HepG2 (cell line): ENCODE data around the gene NOTCH4. TPM values are rescaled to one million over a fixed set of nuclear protein-coding genes. Genes with fewer than 3 reads are reported as not detected.

Experiments used
- ARID5B ChIP-seq: IDR thresholded peaks from 2 replicates; pipeline ENCODE4 v1.4.0; 2020; ENCODE audit warnings: mild to moderate bottlenecking, missing genetic modification reagents
- KDM3A ChIP-seq: IDR thresholded peaks from 2 replicates; pipeline ENCODE4 v1.6.1; 2018; ENCODE audit warnings: low read depth, missing compliant biosample characterization
- MYNN ChIP-seq: sonication (generic); formaldehyde crosslinking; IDR thresholded peaks from 2 replicates; pipeline ENCODE4 v1.4.0; 2020; ENCODE audit warnings: mild to moderate bottlenecking, low read depth, missing genetic modification reagents
- NR2F6 ChIP-seq, 2 experiments: IDR thresholded peaks; 2 replicates each; pipeline ENCODE4 v1.6.1; 2016; ENCODE audit warnings: antibody characterized with exemption in 1 of 2, mild to moderate bottlenecking in 1 of 2
- SAP130 ChIP-seq: IDR thresholded peaks from 2 replicates; pipeline ENCODE4 v1.6.1; 2016; ENCODE audit warnings: low read depth
- SOX5 ChIP-seq: IDR thresholded peaks from 2 replicates; pipeline ENCODE4 v1.6.1; 2016; ENCODE audit warnings: borderline replicate concordance
- SRF ChIP-seq: IDR thresholded peaks from 2 replicates; pipeline ENCODE4 v1.6.1; 2011; ENCODE audit warnings: mild to moderate bottlenecking, low read depth, low read length, moderate library complexity
- TBX2 ChIP-seq: sonication (generic); formaldehyde crosslinking; IDR thresholded peaks from 2 replicates; pipeline ENCODE4 v1.5.0; 2020; ENCODE audit warnings: missing genetic modification reagents, mild to moderate bottlenecking, borderline replicate concordance
- TEAD3 ChIP-seq: optimal IDR thresholded peaks from 2 replicates; pipeline ENCODE3; 2016; ENCODE audit warnings: borderline replicate concordance
- ZNF383 ChIP-seq: sonication (generic); formaldehyde crosslinking; IDR thresholded peaks from 2 replicates; pipeline ENCODE4 v1.4.0; 2020; ENCODE audit warnings: missing genetic modification reagents, mild to moderate bottlenecking, borderline replicate concordance
- ZNF510 ChIP-seq: sonication (generic); formaldehyde crosslinking; IDR thresholded peaks from 2 replicates; pipeline ENCODE4 v1.4.0; 2020; ENCODE audit warnings: low read depth, mild to moderate bottlenecking, missing genetic modification reagents
- ZNF878 ChIP-seq: sonication (generic); formaldehyde crosslinking; IDR thresholded peaks from 2 replicates; pipeline ENCODE4 v1.8.1; 2023; ENCODE audit warnings: mild to moderate bottlenecking, missing genetic modification reagents, moderate library complexity
- polyA plus RNA-seq, 8 experiments: library from polyadenylated mRNA; depleted of rRNA in 3 of 8; stranded (reverse) in 7 of 8; unstranded in 1 of 8; fragments of >200 nt; fragmentation: Illumina TruSeq in 4 of 8; extraction: Trizol in 4 of 8; gene quantifications; 2 replicates each; pipeline versions ENCODE4 v1.2.1 to v1.2.3, GENCODE V29; 2011 to 2016; ENCODE audit warnings: low read depth in 4 of 8, missing spikeins in 1 of 8, mixed read lengths in 1 of 8; ENCODE audit not compliant: insufficient read depth in 1 of 8
- total RNA-seq, 5 experiments: library from RNA; depleted of rRNA; stranded (reverse); fragments of >200 nt; fragmentation: Illumina TruSeq; extraction: Trizol; gene quantifications; 2 replicates each; pipeline ENCODE4 v1.2.3, GENCODE V29; 2016; ENCODE audit warnings: low read depth in 1 of 5
- TF ChIP-seq, protein P1 (sequence below): sonication (generic); formaldehyde crosslinking; IDR thresholded peaks from 2 replicates; pipeline ENCODE4 v1.4.0; 2020; ENCODE audit warnings: mild to moderate bottlenecking, missing genetic modification reagents, borderline replicate concordance
- TF ChIP-seq, protein P2 (sequence below): sonication (generic); formaldehyde crosslinking; IDR thresholded peaks from 2 replicates; pipeline ENCODE4 v1.8.0; 2022; ENCODE audit warnings: mild to moderate bottlenecking, missing genetic modification reagents; ENCODE audit not compliant: insufficient replicate concordance
- TF ChIP-seq, protein P3 (sequence below): IDR thresholded peaks from 2 replicates; pipeline ENCODE4 v1.6.1; 2016
- TF ChIP-seq, protein P4 (sequence below): sonication (generic); formaldehyde crosslinking; IDR thresholded peaks from 2 replicates; pipeline ENCODE4 v1.9.0; 2021; ENCODE audit warnings: missing genetic modification reagents, borderline replicate concordance

NOTCH4 gene
- total and polyA plus RNA-seq, 2 of the 13 experiments (the other 11 are each of a cell fraction or from before 2014, with no cell fraction given) = 0.51 to 0.83 TPM

GRCh38 chr6:32174416-32174815 lies 49.5 kb downstream of the NOTCH4 start (continued):
- TF ChIP-seq, protein P1, sequence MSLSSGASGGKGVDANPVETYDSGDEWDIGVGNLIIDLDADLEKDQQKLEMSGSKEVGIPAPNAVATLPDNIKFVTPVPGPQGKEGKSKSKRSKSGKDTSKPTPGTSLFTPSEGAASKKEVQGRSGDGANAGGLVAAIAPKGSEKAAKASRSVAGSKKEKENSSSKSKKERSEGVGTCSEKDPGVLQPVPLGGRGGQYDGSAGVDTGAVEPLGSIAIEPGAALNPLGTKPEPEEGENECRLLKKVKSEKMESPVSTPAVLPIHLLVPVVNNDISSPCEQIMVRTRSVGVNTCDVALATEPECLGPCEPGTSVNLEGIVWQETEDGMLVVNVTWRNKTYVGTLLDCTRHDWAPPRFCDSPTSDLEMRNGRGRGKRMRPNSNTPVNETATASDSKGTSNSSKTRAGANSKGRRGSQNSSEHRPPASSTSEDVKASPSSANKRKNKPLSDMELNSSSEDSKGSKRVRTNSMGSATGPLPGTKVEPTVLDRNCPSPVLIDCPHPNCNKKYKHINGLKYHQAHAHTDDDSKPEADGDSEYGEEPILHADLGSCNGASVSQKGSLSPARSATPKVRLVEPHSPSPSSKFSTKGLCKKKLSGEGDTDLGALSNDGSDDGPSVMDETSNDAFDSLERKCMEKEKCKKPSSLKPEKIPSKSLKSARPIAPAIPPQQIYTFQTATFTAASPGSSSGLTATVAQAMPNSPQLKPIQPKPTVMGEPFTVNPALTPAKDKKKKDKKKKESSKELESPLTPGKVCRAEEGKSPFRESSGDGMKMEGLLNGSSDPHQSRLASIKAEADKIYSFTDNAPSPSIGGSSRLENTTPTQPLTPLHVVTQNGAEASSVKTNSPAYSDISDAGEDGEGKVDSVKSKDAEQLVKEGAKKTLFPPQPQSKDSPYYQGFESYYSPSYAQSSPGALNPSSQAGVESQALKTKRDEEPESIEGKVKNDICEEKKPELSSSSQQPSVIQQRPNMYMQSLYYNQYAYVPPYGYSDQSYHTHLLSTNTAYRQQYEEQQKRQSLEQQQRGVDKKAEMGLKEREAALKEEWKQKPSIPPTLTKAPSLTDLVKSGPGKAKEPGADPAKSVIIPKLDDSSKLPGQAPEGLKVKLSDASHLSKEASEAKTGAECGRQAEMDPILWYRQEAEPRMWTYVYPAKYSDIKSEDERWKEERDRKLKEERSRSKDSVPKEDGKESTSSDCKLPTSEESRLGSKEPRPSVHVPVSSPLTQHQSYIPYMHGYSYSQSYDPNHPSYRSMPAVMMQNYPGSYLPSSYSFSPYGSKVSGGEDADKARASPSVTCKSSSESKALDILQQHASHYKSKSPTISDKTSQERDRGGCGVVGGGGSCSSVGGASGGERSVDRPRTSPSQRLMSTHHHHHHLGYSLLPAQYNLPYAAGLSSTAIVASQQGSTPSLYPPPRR (CRISPR knock-in tag) = no peak
- no peak for TF ChIP-seq ZNF510 (CRISPR knock-in tag)
- no peak for TF ChIP-seq KDM3A (CRISPR knock-in tag)
- TF ChIP-seq NR2F6 (IDR thresholded peaks at IDR 0.05) = peak; percentile 33; the same call in 1 of the 2 replicates
- TF ChIP-seq NR2F6 (CRISPR knock-in tag; IDR thresholded peaks at IDR 0.05) = peak; percentile 38; the same call in 1 of the 2 replicates
- TF ChIP-seq TEAD3 (CRISPR knock-in tag) = peak; percentile 13
- TF ChIP-seq ZNF878 (CRISPR knock-in tag) = 0 out of 2 replicates have a peak, but pooled peaks have one; percentile 12
- TF ChIP-seq, protein P2, sequence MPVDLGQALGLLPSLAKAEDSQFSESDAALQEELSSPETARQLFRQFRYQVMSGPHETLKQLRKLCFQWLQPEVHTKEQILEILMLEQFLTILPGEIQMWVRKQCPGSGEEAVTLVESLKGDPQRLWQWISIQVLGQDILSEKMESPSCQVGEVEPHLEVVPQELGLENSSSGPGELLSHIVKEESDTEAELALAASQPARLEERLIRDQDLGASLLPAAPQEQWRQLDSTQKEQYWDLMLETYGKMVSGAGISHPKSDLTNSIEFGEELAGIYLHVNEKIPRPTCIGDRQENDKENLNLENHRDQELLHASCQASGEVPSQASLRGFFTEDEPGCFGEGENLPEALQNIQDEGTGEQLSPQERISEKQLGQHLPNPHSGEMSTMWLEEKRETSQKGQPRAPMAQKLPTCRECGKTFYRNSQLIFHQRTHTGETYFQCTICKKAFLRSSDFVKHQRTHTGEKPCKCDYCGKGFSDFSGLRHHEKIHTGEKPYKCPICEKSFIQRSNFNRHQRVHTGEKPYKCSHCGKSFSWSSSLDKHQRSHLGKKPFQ (CRISPR knock-in tag) = no peak
- TF ChIP-seq TBX2 (CRISPR knock-in tag) = no peak
- TF ChIP-seq SOX5 (CRISPR knock-in tag) = peak; percentile 83
- TF ChIP-seq SAP130 = peak; percentile 56
- TF ChIP-seq, protein P3, sequence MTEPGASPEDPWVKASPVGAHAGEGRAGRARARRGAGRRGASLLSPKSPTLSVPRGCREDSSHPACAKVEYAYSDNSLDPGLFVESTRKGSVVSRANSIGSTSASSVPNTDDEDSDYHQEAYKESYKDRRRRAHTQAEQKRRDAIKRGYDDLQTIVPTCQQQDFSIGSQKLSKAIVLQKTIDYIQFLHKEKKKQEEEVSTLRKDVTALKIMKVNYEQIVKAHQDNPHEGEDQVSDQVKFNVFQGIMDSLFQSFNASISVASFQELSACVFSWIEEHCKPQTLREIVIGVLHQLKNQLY (CRISPR knock-in tag) = peak; percentile 74; the same call in 1 of the 2 replicates
- TF ChIP-seq, protein P4, sequence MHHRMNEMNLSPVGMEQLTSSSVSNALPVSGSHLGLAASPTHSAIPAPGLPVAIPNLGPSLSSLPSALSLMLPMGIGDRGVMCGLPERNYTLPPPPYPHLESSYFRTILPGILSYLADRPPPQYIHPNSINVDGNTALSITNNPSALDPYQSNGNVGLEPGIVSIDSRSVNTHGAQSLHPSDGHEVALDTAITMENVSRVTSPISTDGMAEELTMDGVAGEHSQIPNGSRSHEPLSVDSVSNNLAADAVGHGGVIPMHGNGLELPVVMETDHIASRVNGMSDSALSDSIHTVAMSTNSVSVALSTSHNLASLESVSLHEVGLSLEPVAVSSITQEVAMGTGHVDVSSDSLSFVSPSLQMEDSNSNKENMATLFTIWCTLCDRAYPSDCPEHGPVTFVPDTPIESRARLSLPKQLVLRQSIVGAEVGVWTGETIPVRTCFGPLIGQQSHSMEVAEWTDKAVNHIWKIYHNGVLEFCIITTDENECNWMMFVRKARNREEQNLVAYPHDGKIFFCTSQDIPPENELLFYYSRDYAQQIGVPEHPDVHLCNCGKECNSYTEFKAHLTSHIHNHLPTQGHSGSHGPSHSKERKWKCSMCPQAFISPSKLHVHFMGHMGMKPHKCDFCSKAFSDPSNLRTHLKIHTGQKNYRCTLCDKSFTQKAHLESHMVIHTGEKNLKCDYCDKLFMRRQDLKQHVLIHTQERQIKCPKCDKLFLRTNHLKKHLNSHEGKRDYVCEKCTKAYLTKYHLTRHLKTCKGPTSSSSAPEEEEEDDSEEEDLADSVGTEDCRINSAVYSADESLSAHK (CRISPR knock-in tag) = no peak
- 0 out of 2 replicates have a peak, but pooled peaks have one; percentile 7 for TF ChIP-seq ZNF383 (CRISPR knock-in tag)
- no peak for TF ChIP-seq MYNN (CRISPR knock-in tag)
- no peak for TF ChIP-seq SRF
- peak; percentile 50; the same call in 1 of the 2 replicates for TF ChIP-seq ARID5B
